GM12874 (cell line): ENCODE results near the gene MSRB2.

Source experiments
- TF ChIP-seq, protein P1 (sequence below): IDR thresholded peaks from 2 replicates; pipeline ENCODE4 v1.5.1; 2011; ENCODE audit warnings: low read depth, mild to moderate bottlenecking, control low read depth, low read length, moderate library complexity; ENCODE audit not compliant: insufficient read depth

Gene MSRB2

GRCh38 chr10:23110722-23111516, 15.5 kb downstream of the MSRB2 start:
- TF ChIP-seq, protein P1, sequence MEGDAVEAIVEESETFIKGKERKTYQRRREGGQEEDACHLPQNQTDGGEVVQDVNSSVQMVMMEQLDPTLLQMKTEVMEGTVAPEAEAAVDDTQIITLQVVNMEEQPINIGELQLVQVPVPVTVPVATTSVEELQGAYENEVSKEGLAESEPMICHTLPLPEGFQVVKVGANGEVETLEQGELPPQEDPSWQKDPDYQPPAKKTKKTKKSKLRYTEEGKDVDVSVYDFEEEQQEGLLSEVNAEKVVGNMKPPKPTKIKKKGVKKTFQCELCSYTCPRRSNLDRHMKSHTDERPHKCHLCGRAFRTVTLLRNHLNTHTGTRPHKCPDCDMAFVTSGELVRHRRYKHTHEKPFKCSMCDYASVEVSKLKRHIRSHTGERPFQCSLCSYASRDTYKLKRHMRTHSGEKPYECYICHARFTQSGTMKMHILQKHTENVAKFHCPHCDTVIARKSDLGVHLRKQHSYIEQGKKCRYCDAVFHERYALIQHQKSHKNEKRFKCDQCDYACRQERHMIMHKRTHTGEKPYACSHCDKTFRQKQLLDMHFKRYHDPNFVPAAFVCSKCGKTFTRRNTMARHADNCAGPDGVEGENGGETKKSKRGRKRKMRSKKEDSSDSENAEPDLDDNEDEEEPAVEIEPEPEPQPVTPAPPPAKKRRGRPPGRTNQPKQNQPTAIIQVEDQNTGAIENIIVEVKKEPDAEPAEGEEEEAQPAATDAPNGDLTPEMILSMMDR: no peak

GRCh38 chr10:23111517-23112286, 16.3 kb downstream of the MSRB2 start:
- TF ChIP-seq, protein P1: no peak

DNA sequence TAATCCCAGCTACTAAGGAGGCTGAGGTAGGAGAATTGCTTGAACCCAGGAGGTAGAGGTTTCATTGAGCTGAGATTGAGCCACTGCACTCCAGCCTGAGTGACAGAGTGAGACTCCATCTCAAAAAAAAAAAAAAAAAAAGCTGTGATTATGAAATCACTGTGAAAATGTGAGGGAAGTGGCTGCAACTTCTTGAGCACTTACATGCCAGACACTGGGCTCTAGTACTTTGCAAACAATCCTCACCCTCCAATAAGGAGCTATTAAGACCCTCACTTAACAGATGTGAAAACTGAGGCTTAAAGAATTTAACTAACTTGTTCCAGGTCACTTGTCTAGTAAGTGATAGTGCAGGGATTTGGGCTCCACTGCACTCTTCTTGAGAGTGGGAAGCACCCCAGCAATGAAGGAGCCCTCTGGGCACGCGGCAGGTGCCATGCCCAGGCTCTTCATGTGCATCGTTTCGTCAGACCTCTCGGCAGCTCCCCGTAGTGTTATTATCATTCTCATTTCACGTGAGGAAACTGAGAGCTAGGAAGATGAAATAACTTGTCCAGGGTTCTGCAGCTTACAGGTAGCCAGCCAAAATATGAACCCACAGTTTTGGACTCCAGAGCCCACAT, 19.0 kb downstream of the MSRB2 start:
- TF ChIP-seq, protein P1: no peak

GRCh38 chr10:23116486-23117205, 21.3 kb downstream of the MSRB2 start:
- TF ChIP-seq, protein P1: no peak

DNA sequence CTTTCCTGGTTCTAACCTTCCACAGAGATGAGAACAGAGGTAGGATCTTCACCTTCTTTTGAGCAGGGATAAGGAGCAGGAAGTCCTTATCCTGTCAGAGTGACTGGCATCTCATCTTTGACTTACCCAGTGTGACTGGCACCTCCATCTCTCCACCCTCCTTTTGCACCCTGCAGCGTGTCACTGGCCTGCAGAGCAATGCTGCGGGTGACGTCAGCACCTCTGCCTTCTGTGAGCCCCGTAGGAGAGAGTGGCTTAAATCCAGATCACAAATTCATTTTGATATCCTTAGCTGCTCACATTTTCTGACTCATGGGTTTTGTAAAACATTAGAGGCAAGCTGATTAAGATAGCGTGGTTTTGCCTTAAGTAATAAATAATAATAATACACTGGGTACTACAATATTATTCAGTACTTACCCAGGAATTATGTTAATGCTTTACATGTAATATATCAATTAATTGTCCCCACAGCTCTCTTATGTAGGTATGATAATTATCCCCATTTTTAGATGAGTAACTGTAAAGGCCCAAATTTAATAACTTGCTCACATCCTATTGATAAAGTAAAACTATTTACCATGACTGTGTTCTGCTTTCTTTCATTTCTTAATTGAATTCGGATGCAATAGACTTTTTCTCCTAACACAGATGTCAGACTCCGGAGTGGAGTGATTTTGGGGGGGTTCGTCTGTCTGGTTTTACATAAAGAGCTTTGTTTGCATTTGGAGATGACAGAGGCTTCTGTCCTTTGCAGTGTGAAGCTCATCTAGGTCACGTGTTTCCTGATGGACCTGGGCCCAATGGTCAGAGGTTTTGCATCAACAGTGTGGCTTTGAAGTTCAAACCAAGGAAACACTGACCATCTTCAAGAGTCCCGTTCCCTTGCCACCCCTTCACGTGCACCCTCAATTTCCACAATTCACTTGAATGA, 24.9 kb downstream of the MSRB2 start:
- TF ChIP-seq, protein P1: no peak

DNA sequence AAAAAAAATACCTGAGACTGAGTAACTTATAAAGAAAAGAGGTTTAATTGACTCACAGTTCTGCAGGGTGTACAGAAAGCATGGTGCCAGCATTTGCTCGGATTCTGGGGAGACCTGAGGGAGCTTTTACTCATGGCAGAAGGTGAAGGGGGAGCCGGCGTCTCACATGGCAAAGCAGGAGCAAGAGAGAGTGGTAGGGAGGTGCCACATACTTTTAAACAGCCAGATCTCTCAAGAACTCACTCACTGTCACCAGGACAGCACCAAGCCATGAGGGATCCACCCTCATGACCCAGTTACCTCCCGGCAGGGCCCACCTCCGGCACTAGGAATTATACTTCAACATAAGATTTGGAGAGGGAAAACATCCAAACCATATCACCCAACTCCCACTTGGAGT, 25.8 kb downstream of the MSRB2 start:
- TF ChIP-seq, protein P1: no peak
